Measurements from ENCODE around the gene SMPD1. TPM values are rescaled to one million over a fixed set of nuclear protein-coding genes. Genes with fewer than 3 reads are reported as not detected.

Gene SMPD1
- total and polyA plus RNA-seq, 4 donors: 19.3 to 69.5 (median 32.9) TPM

GRCh38 chr11:6385046-6385777, 5.1 kb upstream of the SMPD1 start:
- Histone ChIP-seq H3K4me3 (no peak overlapping the region), H3K27me3 (ENCODE audit: control insufficient read depth in 3 of 3, insufficient read depth in 3 of 3, low read length in 2 of 3) (no peaks in the 10 kb centered on the region), H3K36me3 (ENCODE audit: control insufficient read depth in 4 of 4, insufficient read depth in 4 of 4, low read length in 4 of 4) (no peaks in the 10 kb centered on the region), H3K9ac (ENCODE audit: insufficient read depth in 1 of 2, low read length in 2 of 2) (no peak overlapping the region), H3K4me1 (ENCODE audit: control insufficient read depth in 5 of 5, insufficient read depth in 5 of 5, low read length in 5 of 5) (peaks cover 0 to 4% (median 0%) of the 10 kb centered on the region in 5 donors), H3K9me3 (ENCODE audit: control insufficient read depth in 4 of 4, insufficient read depth in 3 of 4, low read length in 3 of 4) (no peaks in the 10 kb centered on the region), H3K27ac (ENCODE audit: low read depth in 1 of 2, low read length in 1 of 2) (no peak overlapping the region)
- no peak for ATAC-seq (ENCODE audit: insufficient read depth, low FRiP score)
- DNase-seq: no peak
- WGBS, 2 donors: 85 to 95% methylated on average over 7 of the region's 7 CpGs
- no peak for TF ChIP-seq CTCF (IDR thresholded peaks at IDR 0.05; ENCODE audit: control extremely low read depth, extremely low read depth)

GRCh38 chr11:6387811-6388599, 2.3 kb upstream of the SMPD1 start:
- no peaks in the 10 kb centered on the region for H3K36me3 ChIP-seq (ENCODE audit: control insufficient read depth in 4 of 4, insufficient read depth in 4 of 4, low read length in 4 of 4)
- WGBS, 2 donors: 51 to 59% methylated on average over 12 of the region's 12 CpGs
- H3K27ac ChIP-seq (ENCODE audit: low read depth in 1 of 2, low read length in 1 of 2): peak overlapping the region in 1 of 2 donors; percentile 2
- DNase-seq (no peak), ATAC-seq (ENCODE audit: insufficient read depth, low FRiP score) (no peak)
- no peak for TF ChIP-seq CTCF (IDR thresholded peaks at IDR 0.05; ENCODE audit: control extremely low read depth, extremely low read depth)
- no peak overlapping the region for H3K9ac ChIP-seq (ENCODE audit: insufficient read depth in 1 of 2, low read length in 2 of 2)
- H3K27me3 ChIP-seq (ENCODE audit: control insufficient read depth in 3 of 3, insufficient read depth in 3 of 3, low read length in 2 of 3): no peaks in the 10 kb centered on the region
- peaks cover 0 to 11% (median 7%) of the 10 kb centered on the region in 5 donors for H3K4me1 ChIP-seq (ENCODE audit: control insufficient read depth in 5 of 5, insufficient read depth in 5 of 5, low read length in 5 of 5)
- H3K9me3 ChIP-seq (ENCODE audit: control insufficient read depth in 4 of 4, insufficient read depth in 3 of 4, low read length in 3 of 4): no peaks in the 10 kb centered on the region
- no peak overlapping the region for H3K4me3 ChIP-seq

- Histone ChIP-seq H3K4me1 (ENCODE audit: control insufficient read depth in 5 of 5, insufficient read depth in 5 of 5, low read length in 5 of 5) (peaks cover 0 to 11% (median 7%) of the 10 kb centered on the region in 5 donors), H3K27me3 (ENCODE audit: control insufficient read depth in 3 of 3, insufficient read depth in 3 of 3, low read length in 2 of 3) (no peaks in the 10 kb centered on the region), H3K9me3 (ENCODE audit: control insufficient read depth in 4 of 4, insufficient read depth in 3 of 4, low read length in 3 of 4) (no peaks in the 10 kb centered on the region), H3K9ac (ENCODE audit: insufficient read depth in 1 of 2, low read length in 2 of 2) (no peak overlapping the region), H3K4me3 (no peak overlapping the region), H3K27ac (ENCODE audit: low read depth in 1 of 2, low read length in 1 of 2) (peak overlapping the region in 1 of 2 donors; percentile 59), H3K36me3 (ENCODE audit: control insufficient read depth in 4 of 4, insufficient read depth in 4 of 4, low read length in 4 of 4) (peaks cover 0 to 6% (median 0%) of the 10 kb centered on the region in 4 donors)
- WGBS, 2 donors: 83 to 90% methylated on average over 1 of the region's 1 CpG
- ATAC-seq (ENCODE audit: insufficient read depth, low FRiP score) (no peak), DNase-seq (no peak)
- TF ChIP-seq CTCF (IDR thresholded peaks at IDR 0.05; ENCODE audit: control extremely low read depth, extremely low read depth): no peak
These were observed 1.5 kb upstream of the SMPD1 start for GRCh38 chr11:6388748-6389147.
